T-helper 2 cell treated with Interferon-gamma antibody and Interleukin-4, amounts not matched to agents 5 μg/mL and 100 μg/mL, for 36 hours (primary cell): ENCODE results near the gene ANTXR2.

Experiments used
- DNase-seq: peaks from one replicate; pipeline ENCODE4 v3.0.0; 2021; ENCODE audit warnings: low spot score
- H3K27ac Mint-ChIP-seq: one replicate; pipeline ENCODE4 v1.8.0; 2021; ENCODE audit warnings: mild to moderate bottlenecking, mixed read lengths
- H3K27me3 Mint-ChIP-seq: one replicate; pipeline ENCODE4 v1.8.0; 2021; ENCODE audit warnings: low read depth, mixed read lengths
- H3K36me3 Mint-ChIP-seq: one replicate; pipeline ENCODE4 v1.8.0; 2021; ENCODE audit warnings: low read depth, mixed read lengths
- H3K4me1 Mint-ChIP-seq: one replicate; pipeline ENCODE4 v1.8.0; 2021; ENCODE audit warnings: low read depth, mixed read lengths
- H3K4me3 Mint-ChIP-seq: one replicate; pipeline ENCODE4 v1.8.0; 2022; ENCODE audit warnings: mild to moderate bottlenecking, moderate library complexity, mixed read lengths
- H3K9me3 Mint-ChIP-seq: one replicate; pipeline ENCODE4 v1.8.0; 2021; ENCODE audit warnings: mixed read lengths

Gene ANTXR2

DNA sequence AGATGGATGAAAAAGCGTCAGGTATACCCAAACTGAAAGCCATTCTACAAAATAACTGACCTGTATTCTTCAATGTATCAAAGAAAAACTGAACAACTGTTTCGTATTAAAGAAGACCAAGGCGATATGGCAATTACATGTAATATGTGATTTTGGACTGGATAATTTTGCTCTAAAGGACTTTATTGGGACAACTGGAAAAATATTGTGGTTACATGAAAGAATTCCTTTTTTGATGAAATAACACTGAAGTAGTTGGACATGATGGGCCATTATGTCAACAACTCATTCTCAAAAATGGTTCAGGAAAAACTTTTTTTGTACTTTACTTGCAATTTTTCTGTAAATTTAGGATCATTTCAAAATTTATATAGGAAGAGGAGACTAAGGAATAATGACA, 12.1 kb upstream of the ANTXR2 start:
- peaks cover 56% of the 10 kb centered on the region for H3K27me3 Mint-ChIP-seq
- no peak overlapping the region for H3K27ac Mint-ChIP-seq

GRCh38 chr4:80082693-80083092, 9.7 kb upstream of the ANTXR2 start:
- no peak overlapping the region for H3K27ac Mint-ChIP-seq
- H3K27me3 Mint-ChIP-seq: peaks cover 50% of the 10 kb centered on the region
- peaks cover 14% of the 10 kb centered on the region for H3K4me1 Mint-ChIP-seq
- H3K9me3 Mint-ChIP-seq: no peaks in the 10 kb centered on the region
- H3K4me3 Mint-ChIP-seq: no peak overlapping the region
- no peaks in the 10 kb centered on the region for H3K36me3 Mint-ChIP-seq
- DNase-seq: no peak

More for the DNA sequence above, 12.1 kb upstream of the ANTXR2 start:
- peaks cover 3% of the 10 kb centered on the region for H3K4me1 Mint-ChIP-seq
- no peaks in the 10 kb centered on the region for H3K9me3 Mint-ChIP-seq
- DNase-seq: no peak
- H3K36me3 Mint-ChIP-seq: no peaks in the 10 kb centered on the region
- no peak overlapping the region for H3K4me3 Mint-ChIP-seq

DNA sequence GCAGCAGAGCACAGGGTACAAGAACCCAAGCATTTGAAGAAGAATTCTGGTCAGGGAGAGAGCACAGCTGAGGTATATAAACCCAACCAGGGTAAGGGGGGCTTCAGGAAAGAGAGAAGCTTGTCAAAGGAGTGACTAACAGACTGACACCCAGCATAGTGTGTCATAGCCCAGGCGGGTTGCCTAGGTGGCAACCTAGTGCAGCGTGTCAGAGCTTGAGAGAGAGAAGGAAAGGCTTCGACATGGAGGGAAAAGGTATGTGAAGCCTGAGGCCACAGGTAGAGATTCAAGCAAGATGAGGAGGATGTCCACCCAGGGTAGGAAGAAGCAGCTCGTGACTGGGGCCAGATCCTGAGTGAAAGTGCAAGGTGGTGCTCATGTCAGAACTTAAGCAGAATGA, 8.5 kb upstream of the ANTXR2 start:
- Mint-ChIP-seq H3K27me3 (peaks cover 45% of the 10 kb centered on the region), H3K4me1 (peaks cover 15% of the 10 kb centered on the region), H3K9me3 (no peaks in the 10 kb centered on the region), H3K27ac (no peak overlapping the region), H3K36me3 (no peaks in the 10 kb centered on the region), H3K4me3 (no peak overlapping the region)
- DNase-seq: no peak

GRCh38 chr4:80079255-80079923, 6.4 kb upstream of the ANTXR2 start:
- Mint-ChIP-seq H3K27ac (no peak overlapping the region), H3K9me3 (no peaks in the 10 kb centered on the region), H3K4me1 (peaks cover 32% of the 10 kb centered on the region), H3K4me3 (no peak overlapping the region), H3K36me3 (no peaks in the 10 kb centered on the region), H3K27me3 (peaks cover 37% of the 10 kb centered on the region)
- DNase-seq: no peak

DNA sequence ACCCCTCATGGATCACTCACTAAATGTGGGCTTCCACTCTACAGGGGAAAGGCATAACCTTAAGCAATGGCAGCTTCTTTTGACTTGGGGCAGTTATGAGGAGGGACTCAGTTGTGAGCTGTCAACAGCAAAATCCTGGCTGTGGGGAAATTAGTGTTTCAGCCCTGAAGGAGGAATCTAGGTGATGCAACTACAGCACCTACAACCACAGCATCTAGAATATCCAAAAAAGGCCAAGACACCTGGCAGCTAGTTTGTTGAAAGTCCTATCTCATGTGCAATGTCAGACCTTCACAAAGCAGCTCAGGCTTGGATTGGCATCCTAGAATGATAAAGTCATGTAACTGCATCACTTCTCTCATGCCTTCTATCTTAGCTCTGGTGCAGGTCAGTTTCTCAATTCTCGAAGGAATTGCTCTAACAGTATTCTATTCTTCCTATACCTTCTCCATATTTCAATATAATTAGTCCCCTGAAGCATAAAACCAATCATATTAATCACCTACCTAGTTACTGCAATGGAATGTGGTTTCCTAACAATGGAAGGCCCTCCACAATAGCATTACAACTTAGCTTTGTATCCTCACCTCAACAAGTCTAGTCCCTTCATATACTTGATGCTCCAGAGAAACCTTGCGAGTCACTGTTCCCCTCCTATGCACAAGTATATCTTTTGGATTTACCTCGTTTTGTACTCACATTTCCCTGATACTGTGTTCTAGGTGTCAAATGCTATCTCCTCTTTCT, 5.5 kb upstream of the ANTXR2 start:
- H3K27ac Mint-ChIP-seq: no peak overlapping the region
- no peak overlapping the region for H3K4me3 Mint-ChIP-seq
- peaks cover 35% of the 10 kb centered on the region for H3K27me3 Mint-ChIP-seq
- DNase-seq: no peak
- no peaks in the 10 kb centered on the region for H3K36me3 Mint-ChIP-seq
- H3K9me3 Mint-ChIP-seq: no peaks in the 10 kb centered on the region
- H3K4me1 Mint-ChIP-seq: peaks cover 41% of the 10 kb centered on the region

DNA sequence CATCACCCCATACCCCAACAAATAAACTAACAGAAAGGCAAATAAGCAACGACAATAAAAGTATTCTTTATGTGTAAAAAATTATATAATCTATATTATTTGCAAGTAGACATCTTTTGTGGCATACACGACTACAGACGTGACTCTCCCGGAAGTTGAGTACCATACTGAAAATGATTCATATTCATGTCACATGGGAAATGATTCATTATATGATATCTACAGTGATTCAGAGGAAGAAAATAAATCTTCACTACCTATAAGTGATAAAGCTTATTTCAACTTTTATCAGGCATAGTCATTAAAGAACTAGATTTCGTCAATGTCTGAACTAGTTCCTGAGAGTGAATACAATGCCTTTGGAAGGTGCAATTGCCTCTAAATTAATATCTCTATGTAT, 4.6 kb upstream of the ANTXR2 start:
- no peak for DNase-seq
- H3K27ac Mint-ChIP-seq: no peak overlapping the region
- no peaks in the 10 kb centered on the region for H3K9me3 Mint-ChIP-seq
- peaks cover 45% of the 10 kb centered on the region for H3K4me1 Mint-ChIP-seq
- H3K4me3 Mint-ChIP-seq: no peak overlapping the region
- no peaks in the 10 kb centered on the region for H3K36me3 Mint-ChIP-seq
- H3K27me3 Mint-ChIP-seq: peaks cover 30% of the 10 kb centered on the region

- Mint-ChIP-seq H3K4me3 (no peak overlapping the region), H3K4me1 (peaks cover 51% of the 10 kb centered on the region), H3K36me3 (peaks cover 3% of the 10 kb centered on the region), H3K27ac (no peak overlapping the region), H3K9me3 (no peaks in the 10 kb centered on the region), H3K27me3 (peaks cover 22% of the 10 kb centered on the region)
- DNase-seq: no peak
Measured at GRCh38 chr4:80076681-80077080, 3.7 kb upstream of the ANTXR2 start.

- Mint-ChIP-seq H3K27ac (no peak overlapping the region), H3K36me3 (peaks cover 6% of the 10 kb centered on the region), H3K4me1 (peaks cover 52% of the 10 kb centered on the region), H3K9me3 (no peaks in the 10 kb centered on the region), H3K27me3 (peaks cover 17% of the 10 kb centered on the region), H3K4me3 (no peak overlapping the region)
- DNase-seq: no peak
Measured at GRCh38 chr4:80075995-80076675, 3.1 kb upstream of the ANTXR2 start.

GRCh38 chr4:80074651-80075050, 1.6 kb upstream of the ANTXR2 start:
- no peaks in the 10 kb centered on the region for H3K9me3 Mint-ChIP-seq
- H3K27ac Mint-ChIP-seq: peak overlapping the region; percentile 17
- peaks cover 7% of the 10 kb centered on the region for H3K27me3 Mint-ChIP-seq
- peaks cover 60% of the 10 kb centered on the region for H3K4me1 Mint-ChIP-seq
- DNase-seq: no peak
- peaks cover 18% of the 10 kb centered on the region for H3K36me3 Mint-ChIP-seq
- peak overlapping the region; percentile 95 for H3K4me3 Mint-ChIP-seq

DNA sequence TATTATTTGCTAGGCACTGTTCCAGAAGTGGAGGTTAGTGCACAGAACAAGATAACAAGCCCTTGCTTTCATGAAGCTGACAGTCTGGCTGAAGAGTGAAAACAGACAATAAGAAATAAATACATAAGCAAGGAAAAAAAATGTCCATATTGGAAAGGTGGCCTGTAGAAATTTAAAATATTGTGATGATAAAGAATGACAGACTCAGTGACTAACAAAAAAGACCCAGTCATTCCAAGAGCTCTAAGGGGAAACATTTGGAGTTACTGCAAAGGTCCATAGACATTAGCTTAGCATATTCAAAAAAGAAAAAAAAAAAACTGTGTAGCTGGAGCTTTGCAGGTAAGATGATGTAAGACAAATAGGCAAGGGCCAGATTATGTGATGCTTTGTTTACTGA, 1.0 kb upstream of the ANTXR2 start:
- Mint-ChIP-seq H3K27me3 (peaks cover 6% of the 10 kb centered on the region), H3K4me3 (peak overlapping the region; percentile 95), H3K27ac (peak overlapping the region; percentile 17), H3K36me3 (peaks cover 22% of the 10 kb centered on the region), H3K9me3 (no peaks in the 10 kb centered on the region), H3K4me1 (peaks cover 59% of the 10 kb centered on the region)
- DNase-seq: no peak

DNA sequence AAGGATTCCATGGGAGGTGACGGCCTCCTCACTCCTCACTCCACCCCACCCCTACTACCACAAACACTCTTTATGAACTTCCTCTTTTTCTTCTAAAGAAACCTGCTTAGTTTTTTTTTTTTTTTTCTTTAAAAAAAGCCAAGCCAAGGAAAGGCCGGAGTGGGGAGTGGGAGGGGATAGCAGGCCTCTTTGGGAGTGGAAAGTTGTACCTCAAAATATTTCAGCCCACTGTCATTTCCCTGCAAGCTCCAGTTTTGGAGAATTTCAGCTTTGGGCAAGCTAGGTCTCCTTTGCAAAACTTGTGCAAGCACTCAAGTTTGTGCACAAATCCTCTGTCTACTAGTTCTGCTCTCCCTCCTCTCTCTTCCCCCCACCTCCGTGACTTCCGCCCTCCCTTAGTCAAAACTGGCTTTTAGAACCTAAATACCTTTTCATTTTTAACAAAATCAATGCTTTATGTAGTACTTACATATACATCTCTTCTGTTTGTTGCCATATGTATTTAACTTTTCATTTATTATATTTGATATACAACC, 512 bp upstream of the ANTXR2 start:
- Mint-ChIP-seq H3K27me3 (peaks cover 2% of the 10 kb centered on the region), H3K27ac (peak overlapping the region; percentile 86), H3K9me3 (no peaks in the 10 kb centered on the region), H3K4me3 (peak overlapping the region; percentile 95), H3K36me3 (peaks cover 26% of the 10 kb centered on the region), H3K4me1 (peaks cover 58% of the 10 kb centered on the region)
- DNase-seq: no peak

DNA sequence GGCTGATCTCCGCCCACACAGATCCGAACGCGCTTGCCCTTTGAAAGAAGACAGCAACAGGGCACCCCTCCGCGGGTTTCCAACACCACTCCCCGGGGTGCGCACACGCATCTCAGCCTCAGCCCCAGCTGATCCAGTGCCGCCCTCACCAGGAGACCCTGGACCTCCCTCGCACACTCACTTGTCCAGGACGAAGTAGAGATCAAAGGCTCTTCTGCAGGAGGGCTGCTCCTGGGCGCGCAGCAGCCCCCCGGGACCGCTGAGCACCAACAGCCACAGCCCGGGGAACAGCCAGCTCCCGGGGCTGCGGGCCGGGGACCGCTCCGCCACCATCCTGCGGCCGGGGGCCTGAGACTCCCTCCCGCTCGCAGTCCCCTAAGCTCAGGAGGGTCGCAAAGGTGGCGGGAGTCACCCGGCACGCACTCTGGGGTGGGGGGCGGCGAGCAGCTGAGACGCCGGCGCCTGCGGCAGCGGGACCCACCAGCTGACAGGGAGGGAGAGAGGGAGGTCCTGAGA, 743 bp downstream of the ANTXR2 start:
- Mint-ChIP-seq H3K4me3 (peak overlapping the region; percentile 95), H3K27me3 (peaks cover 2% of the 10 kb centered on the region), H3K36me3 (peaks cover 36% of the 10 kb centered on the region), H3K4me1 (peaks cover 55% of the 10 kb centered on the region), H3K27ac (peak overlapping the region; percentile 87), H3K9me3 (no peaks in the 10 kb centered on the region)
- DNase-seq: peak; percentile 30

DNA sequence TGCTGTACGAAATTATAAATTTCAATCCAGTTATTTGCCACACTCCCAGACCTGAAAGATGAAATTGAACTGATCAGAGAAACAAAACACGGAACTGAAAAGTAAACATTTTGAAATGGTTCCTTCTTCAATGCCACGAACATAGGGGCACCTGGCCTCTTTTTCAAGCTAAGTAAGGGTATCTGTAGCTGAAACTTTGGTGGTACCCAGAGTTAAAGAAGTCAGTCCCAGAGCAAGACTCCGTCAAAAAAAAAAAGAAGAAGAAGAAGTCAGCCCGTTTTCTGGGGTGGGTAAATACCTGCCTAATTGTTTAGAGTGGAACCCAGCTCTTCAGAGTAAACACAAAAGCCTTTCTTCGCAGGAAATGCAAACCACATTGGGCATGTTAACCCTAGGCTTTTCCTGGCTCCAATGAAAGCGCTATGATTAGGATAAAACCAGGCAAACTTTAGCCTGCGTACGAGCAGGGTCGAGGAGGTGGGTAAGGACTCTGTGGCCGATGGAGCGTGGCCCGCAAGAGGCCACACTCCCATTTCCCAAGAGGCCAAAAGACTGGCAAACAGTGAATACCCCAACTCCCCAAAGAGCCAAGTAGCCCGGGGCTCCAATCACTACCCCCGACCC, 1.3 kb downstream of the ANTXR2 start:
- peaks cover 2% of the 10 kb centered on the region for H3K27me3 Mint-ChIP-seq
- no peak for DNase-seq
- H3K9me3 Mint-ChIP-seq: no peaks in the 10 kb centered on the region
- peak overlapping the region; percentile 87 for H3K27ac Mint-ChIP-seq
- H3K4me3 Mint-ChIP-seq: peak overlapping the region; percentile 95
- H3K4me1 Mint-ChIP-seq: peaks cover 55% of the 10 kb centered on the region
- H3K36me3 Mint-ChIP-seq: peaks cover 40% of the 10 kb centered on the region
